GM06990 (cell line): ENCODE data around the gene WNT7B.

Experiments used
- DNase-seq: peaks from one replicate; pipeline ENCODE4 v3.0.0-alpha.2; 2011; ENCODE audit not compliant: insufficient read length; ENCODE audit errors: extremely low read depth
- H3K27me3 ChIP-seq: replicated peaks from 2 replicates; pipeline ENCODE4 v1.6.0; 2011; ENCODE audit warnings: low read length; ENCODE audit not compliant: control insufficient read depth, insufficient read depth
- H3K36me3 ChIP-seq: 2 replicates; pipeline ENCODE4 v1.5.1; 2011; ENCODE audit warnings: low read length; ENCODE audit not compliant: control insufficient read depth, insufficient read depth
- H3K4me3 ChIP-seq: replicated peaks from 2 replicates; pipeline ENCODE4 v1.5.1; 2011; ENCODE audit warnings: low read depth, mild to moderate bottlenecking, control low read depth, low read length
- CTCF ChIP-seq: IDR thresholded peaks from 2 replicates; pipeline ENCODE4 v1.5.1; 2011; ENCODE audit warnings: low read length, control low read depth, mild to moderate bottlenecking, inconsistent platforms; ENCODE audit not compliant: insufficient read depth, poor library complexity, severe bottlenecking

Gene WNT7B

GRCh38 chr22:45965563-45965962 lies 11.4 kb downstream of the WNT7B start:
- Histone ChIP-seq H3K4me3 (no peak overlapping the region), H3K36me3 (no peaks in the 10 kb centered on the region), H3K27me3 (no peaks in the 10 kb centered on the region; the same call in 1 of the 2 replicates)
- TF ChIP-seq CTCF = no peak
- DNase-seq = no peak

GRCh38 chr22:45964926-45965527 lies 11.9 kb downstream of the WNT7B start:
- H3K4me3 ChIP-seq = no peak overlapping the region
- TF ChIP-seq CTCF = no peak
- no peak for DNase-seq
- H3K36me3 ChIP-seq = no peaks in the 10 kb centered on the region
- no peaks in the 10 kb centered on the region; the same call in 1 of the 2 replicates for H3K27me3 ChIP-seq

GRCh38 chr22:45964372-45964771 lies 12.6 kb downstream of the WNT7B start:
- DNase-seq = no peak
- Histone ChIP-seq H3K4me3 (no peak overlapping the region), H3K36me3 (no peaks in the 10 kb centered on the region), H3K27me3 (no peaks in the 10 kb centered on the region; the same call in 1 of the 2 replicates)
- TF ChIP-seq CTCF = no peak

- Histone ChIP-seq H3K4me3 (no peak overlapping the region), H3K36me3 (no peaks in the 10 kb centered on the region), H3K27me3 (no peaks in the 10 kb centered on the region; the same call in 1 of the 2 replicates)
- no peak for DNase-seq
- TF ChIP-seq CTCF = no peak
These were observed 13.1 kb downstream of the WNT7B start for GRCh38 chr22:45963821-45964220.

- Histone ChIP-seq H3K4me3 (no peak overlapping the region), H3K27me3 (no peaks in the 10 kb centered on the region; the same call in 1 of the 2 replicates), H3K36me3 (no peaks in the 10 kb centered on the region)
- no peak for DNase-seq
- no peak for TF ChIP-seq CTCF
These were observed 14.1 kb downstream of the WNT7B start for GRCh38 chr22:45962756-45963324.

GRCh38 chr22:45962434-45962718 lies 14.6 kb downstream of the WNT7B start:
- no peak for DNase-seq
- H3K36me3 ChIP-seq = no peaks in the 10 kb centered on the region
- no peak for TF ChIP-seq CTCF
- no peaks in the 10 kb centered on the region; the same call in 1 of the 2 replicates for H3K27me3 ChIP-seq
- H3K4me3 ChIP-seq = no peak overlapping the region
